Gastroesophageal sphincter (tissue), 3 donors: ENCODE data around the gene TTC9B.

ENCODE experiments used
- EP300 ChIP-seq: sonication (generic); formaldehyde crosslinking; IDR thresholded peaks from one replicate; pipeline ENCODE4 v1.6.1; 2017; ENCODE audit warnings: antibody characterized with exemption, mild to moderate bottlenecking
- POLR2A ChIP-seq, 2 donors: fragments of 450-650 bp; IDR thresholded peaks; one replicate each; pipeline ENCODE4 v1.6.1; 2017; ENCODE audit warnings: antibody characterized with exemption in 2 of 2, mild to moderate bottlenecking in 2 of 2, moderate library complexity in 1 of 2
- POLR2AphosphoS5 ChIP-seq: sonication (generic); formaldehyde crosslinking; IDR thresholded peaks from one replicate; pipeline ENCODE4 v1.6.1; 2017; ENCODE audit warnings: antibody characterized with exemption
- TF ChIP-seq, protein P1 (sequence below), 4 experiments: fragments of 200-600 bp in 2 of 4; fragments of 450-650 bp in 2 of 4; sonication (generic) in 1 of 4; IDR thresholded peaks; one replicate each; pipeline ENCODE4 v1.5.1; 2017 to 2019; ENCODE audit warnings: antibody characterized with exemption in 4 of 4, mild to moderate bottlenecking in 2 of 4, moderate library complexity in 2 of 4

DNA sequence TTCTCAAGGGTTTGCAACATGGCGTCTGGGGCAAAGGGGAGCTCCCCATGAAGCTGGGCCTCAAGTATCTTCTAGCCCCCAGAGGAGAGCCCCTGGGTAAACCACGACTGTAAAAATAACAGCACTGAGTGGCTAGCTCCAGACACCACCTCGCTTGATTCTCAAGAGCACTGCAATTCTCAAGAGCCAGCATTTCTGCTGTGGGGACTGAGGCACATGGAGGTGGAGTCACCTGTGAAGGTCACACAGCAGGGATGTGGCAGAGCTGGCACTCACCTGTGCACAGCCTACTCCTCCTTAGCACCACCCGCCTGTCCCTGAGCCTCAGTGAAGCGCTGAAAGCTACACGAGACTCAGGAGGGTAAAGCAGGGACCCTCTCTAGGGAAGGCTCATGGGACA lies 29.0 kb upstream of the TTC9B start:
- TF ChIP-seq POLR2A (IDR thresholded peaks at IDR 0.05) (no peak), EP300 (no peak), POLR2AphosphoS5 (no peak)
- TF ChIP-seq, protein P1, sequence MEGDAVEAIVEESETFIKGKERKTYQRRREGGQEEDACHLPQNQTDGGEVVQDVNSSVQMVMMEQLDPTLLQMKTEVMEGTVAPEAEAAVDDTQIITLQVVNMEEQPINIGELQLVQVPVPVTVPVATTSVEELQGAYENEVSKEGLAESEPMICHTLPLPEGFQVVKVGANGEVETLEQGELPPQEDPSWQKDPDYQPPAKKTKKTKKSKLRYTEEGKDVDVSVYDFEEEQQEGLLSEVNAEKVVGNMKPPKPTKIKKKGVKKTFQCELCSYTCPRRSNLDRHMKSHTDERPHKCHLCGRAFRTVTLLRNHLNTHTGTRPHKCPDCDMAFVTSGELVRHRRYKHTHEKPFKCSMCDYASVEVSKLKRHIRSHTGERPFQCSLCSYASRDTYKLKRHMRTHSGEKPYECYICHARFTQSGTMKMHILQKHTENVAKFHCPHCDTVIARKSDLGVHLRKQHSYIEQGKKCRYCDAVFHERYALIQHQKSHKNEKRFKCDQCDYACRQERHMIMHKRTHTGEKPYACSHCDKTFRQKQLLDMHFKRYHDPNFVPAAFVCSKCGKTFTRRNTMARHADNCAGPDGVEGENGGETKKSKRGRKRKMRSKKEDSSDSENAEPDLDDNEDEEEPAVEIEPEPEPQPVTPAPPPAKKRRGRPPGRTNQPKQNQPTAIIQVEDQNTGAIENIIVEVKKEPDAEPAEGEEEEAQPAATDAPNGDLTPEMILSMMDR (IDR thresholded peaks at IDR 0.05) = no peak
